Spleen (tissue), 7 donors: ENCODE measurements around the gene EXOC3.

Experiments
- CTCF ChIP-seq, 11 experiments: fragments of 200-600 bp in 7 of 11; fragments of 450-650 bp in 4 of 11; sonication (generic) in 4 of 11; IDR thresholded peaks in 8 of 11; conservative IDR thresholded peaks in 3 of 11; 1 replicate in 7 of 11; 2 replicates in 4 of 11; pipeline versions ENCODE4 v1.4.0 to v1.8.0; 2016 to 2021; ENCODE audit warnings: antibody characterized with exemption in 11 of 11, inconsistent platforms in 4 of 11, mild to moderate bottlenecking in 1 of 11
- POLR2AphosphoS5 ChIP-seq, 3 donors: sonication (generic); formaldehyde crosslinking; IDR thresholded peaks; one replicate each; pipeline ENCODE4 v1.5.1; 2017; ENCODE audit warnings: antibody characterized with exemption in 3 of 3
- donor health status: DM: no; HTN: no; CAD: no; lungs with moderate emphysema.
- donor health status: DM: no; HTN: no; CAD: no.
- donor health status: DM: no; HTN: no; CAD: no.

- TF ChIP-seq CTCF (IDR thresholded peaks at IDR 0.05 in 8 of 11, conservative IDR thresholded peaks at IDR 0.05 in 3 of 11) (no peak), POLR2AphosphoS5 (IDR thresholded peaks at IDR 0.05) (no peak)
These were observed 20.3 kb downstream of the EXOC3 start for GRCh38 chr5:463301-463700.
